Osteoblast (primary cell): Measurements from ENCODE around the gene FAM107A. TPM values are rescaled to one million over a fixed set of nuclear protein-coding genes. Genes with fewer than 3 reads are reported as not detected.

Source experiments
- DNase-seq: peaks from one replicate; pipeline ENCODE4 v3.0.0; 2011; ENCODE audit warnings: low spot score, mixed read lengths; ENCODE audit not compliant: insufficient read length; ENCODE audit errors: missing footprints
- H2AFZ ChIP-seq: 2 replicates; pipeline ENCODE4 v1.6.0; 2011; ENCODE audit warnings: mild to moderate bottlenecking, low read length
- H3K27ac ChIP-seq: 2 replicates; pipeline ENCODE4 v1.5.1; 2011; ENCODE audit warnings: mild to moderate bottlenecking, low read depth, low read length, moderate library complexity
- H3K27me3 ChIP-seq: 2 replicates; pipeline ENCODE4 v1.6.0; 2012; ENCODE audit warnings: mild to moderate bottlenecking, control low read depth, inconsistent platforms, low read length, moderate library complexity; ENCODE audit not compliant: insufficient read depth
- H3K36me3 ChIP-seq: 2 replicates; pipeline ENCODE4 v1.5.1; 2011; ENCODE audit warnings: mild to moderate bottlenecking, low read length, control low read depth, moderate library complexity; ENCODE audit not compliant: insufficient read depth
- H3K4me1 ChIP-seq: 2 replicates; pipeline ENCODE4 v1.5.1; 2011; ENCODE audit warnings: mild to moderate bottlenecking, low read length, control low read depth, moderate library complexity; ENCODE audit not compliant: insufficient read depth
- H3K4me2 ChIP-seq: 2 replicates; pipeline ENCODE4 v1.6.0; 2011; ENCODE audit warnings: mild to moderate bottlenecking, low read length; ENCODE audit not compliant: insufficient read depth
- H3K4me3 ChIP-seq: fragments of 200-600 bp; sonication (generic); 3 replicates; pipeline ENCODE4 v1.5.1; 2012; ENCODE audit warnings: mild to moderate bottlenecking, low read length, inconsistent platforms; ENCODE audit not compliant: insufficient read depth
- H3K79me2 ChIP-seq: 2 replicates; pipeline ENCODE4 v1.6.0; 2012; ENCODE audit warnings: mild to moderate bottlenecking, low read length, control low read depth, inconsistent platforms; ENCODE audit not compliant: insufficient read depth
- H3K9me3 ChIP-seq: 2 replicates; pipeline ENCODE4 v1.5.1; 2011; ENCODE audit warnings: low read depth, low read length, control low read depth
- H4K20me1 ChIP-seq: 2 replicates; pipeline ENCODE4 v1.6.0; 2012; ENCODE audit warnings: mild to moderate bottlenecking, low read length, control low read depth; ENCODE audit not compliant: insufficient read depth
- total RNA-seq: library from RNA; depleted of rRNA; stranded (reverse); fragments of >200 nt; gene quantifications from 2 replicates; pipeline ENCODE4 v1.2.3, GENCODE V29; 2012
- TF ChIP-seq, protein P1 (sequence below): IDR thresholded peaks from 2 replicates; pipeline ENCODE4 v1.5.1; 2011; ENCODE audit warnings: mild to moderate bottlenecking, low read depth, low read length, moderate library complexity; ENCODE audit errors: extremely low read depth

FAM107A gene
- total RNA-seq, 1 donor, result not detected

DNA sequence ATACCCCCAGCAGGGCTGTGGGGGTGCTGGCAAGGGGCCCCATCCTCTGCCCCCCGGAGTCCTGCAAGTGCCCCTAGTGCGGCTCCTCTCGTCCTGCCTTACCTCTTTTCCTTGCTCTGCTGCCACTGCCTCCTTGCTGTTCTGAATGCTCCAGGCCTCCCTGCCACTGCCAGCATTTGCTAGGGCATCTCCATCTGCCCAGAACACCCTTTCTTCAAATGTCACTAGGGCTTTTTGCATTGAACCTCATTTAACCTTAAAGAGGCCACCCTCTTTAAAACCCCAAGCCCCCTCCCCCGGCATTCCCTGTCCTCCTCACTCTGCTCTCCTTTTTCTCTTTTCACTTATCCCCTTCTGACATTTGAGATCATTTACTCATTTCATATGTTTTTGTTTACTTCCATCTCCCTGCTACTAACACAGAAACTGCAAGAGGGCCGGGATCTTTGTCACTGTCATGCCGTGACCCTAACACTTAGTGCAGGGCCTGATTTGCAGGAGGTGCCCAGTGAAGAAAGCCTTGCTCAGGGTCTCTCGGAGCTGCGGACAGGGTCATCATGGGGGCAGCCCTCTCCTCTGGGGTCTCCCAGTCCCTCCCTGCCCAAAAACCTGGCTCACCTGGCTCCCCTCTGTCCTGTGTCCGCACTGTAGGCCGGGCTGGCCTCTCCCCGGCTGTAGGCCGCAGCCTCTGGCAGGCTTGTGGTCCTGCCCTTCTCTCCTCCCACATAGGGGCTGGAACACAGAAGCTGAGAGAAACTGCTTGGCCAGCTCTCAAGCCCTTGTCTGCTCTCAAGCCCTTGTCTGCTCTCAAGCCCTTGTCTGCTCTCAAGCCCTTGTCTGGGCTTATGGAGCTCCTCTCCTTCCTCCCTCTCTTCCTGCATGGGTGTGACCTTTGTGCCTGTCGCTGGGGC lies 40.4 kb downstream of the FAM107A start, which contains the start of gene ACOX2:
TSS of gene ACOX2 (minus strand) at position 690 of the 911 bp plus-strand sequence. CDS start 2,084 bp downstream, outside the sequence.
- no peaks in the 10 kb centered on the region for H3K36me3 ChIP-seq
- DNase-seq, result peak; percentile 92
- no peaks in the 10 kb centered on the region for H3K9me3 ChIP-seq
- H3K4me1 ChIP-seq, result peaks cover 20% of the 10 kb centered on the region
- TF ChIP-seq, protein P1, sequence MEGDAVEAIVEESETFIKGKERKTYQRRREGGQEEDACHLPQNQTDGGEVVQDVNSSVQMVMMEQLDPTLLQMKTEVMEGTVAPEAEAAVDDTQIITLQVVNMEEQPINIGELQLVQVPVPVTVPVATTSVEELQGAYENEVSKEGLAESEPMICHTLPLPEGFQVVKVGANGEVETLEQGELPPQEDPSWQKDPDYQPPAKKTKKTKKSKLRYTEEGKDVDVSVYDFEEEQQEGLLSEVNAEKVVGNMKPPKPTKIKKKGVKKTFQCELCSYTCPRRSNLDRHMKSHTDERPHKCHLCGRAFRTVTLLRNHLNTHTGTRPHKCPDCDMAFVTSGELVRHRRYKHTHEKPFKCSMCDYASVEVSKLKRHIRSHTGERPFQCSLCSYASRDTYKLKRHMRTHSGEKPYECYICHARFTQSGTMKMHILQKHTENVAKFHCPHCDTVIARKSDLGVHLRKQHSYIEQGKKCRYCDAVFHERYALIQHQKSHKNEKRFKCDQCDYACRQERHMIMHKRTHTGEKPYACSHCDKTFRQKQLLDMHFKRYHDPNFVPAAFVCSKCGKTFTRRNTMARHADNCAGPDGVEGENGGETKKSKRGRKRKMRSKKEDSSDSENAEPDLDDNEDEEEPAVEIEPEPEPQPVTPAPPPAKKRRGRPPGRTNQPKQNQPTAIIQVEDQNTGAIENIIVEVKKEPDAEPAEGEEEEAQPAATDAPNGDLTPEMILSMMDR, result no peak
- H4K20me1 ChIP-seq, result no peaks in the 10 kb centered on the region
- no peaks in the 10 kb centered on the region for H3K79me2 ChIP-seq
- H3K27ac ChIP-seq, result peak within 1 kb of the TSS; percentile 60
- peak within 1 kb of the TSS; percentile 97 for H2AFZ ChIP-seq
- peak within 1 kb of the TSS; percentile 87 for H3K4me2 ChIP-seq
- no peaks in the 10 kb centered on the region for H3K27me3 ChIP-seq
- peak within 1 kb of the TSS; percentile 68 for H3K4me3 ChIP-seq

DNA sequence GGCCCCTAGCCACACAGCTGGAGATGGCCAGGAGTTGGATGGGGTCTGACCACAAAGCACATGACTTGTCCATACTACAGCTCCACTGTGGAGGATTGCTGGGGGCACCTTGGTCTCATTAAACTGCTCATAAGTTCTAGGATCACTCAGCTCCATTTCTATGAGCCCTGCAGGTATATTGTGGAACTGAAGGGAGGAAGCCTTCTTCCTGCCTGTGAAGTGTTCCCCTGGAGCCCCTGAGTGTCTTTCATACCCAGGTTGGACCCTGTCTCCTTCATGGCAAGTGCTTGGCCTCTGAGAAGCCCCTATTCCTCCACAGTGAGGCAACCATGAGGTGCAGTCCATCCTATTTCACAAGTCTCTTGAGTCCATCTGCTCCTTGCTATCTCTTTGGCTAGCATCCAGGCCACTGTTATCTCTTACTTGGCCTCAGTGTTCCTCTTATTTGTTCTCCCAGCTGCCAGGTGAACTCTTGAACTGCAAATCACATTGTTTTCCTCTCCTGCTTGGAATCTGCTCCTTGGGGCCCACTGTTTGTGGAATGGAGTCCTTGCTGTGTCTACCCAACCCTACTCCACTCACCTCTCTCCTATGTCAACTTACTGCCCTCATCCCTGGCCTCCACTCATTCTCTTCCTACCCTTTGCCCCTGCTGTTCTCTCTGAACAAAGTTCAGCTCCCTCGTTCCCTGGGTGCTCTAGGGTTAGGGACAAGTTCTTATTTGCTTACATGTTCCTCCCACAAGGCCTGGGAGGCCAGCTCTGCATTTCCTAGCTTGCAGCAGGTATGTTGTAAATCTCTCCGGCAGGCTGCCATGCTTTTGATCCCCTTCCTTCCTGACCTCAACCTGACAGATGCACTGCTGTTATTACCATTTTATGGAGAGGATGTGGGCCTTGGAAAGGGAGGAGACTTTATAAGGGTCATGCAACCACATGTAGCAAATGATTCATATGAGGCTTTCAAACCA lies 41.4 kb downstream of the FAM107A start:
- Histone ChIP-seq H3K36me3 (peaks cover 2% of the 10 kb centered on the region), H3K4me1 (peaks cover 20% of the 10 kb centered on the region), H3K4me3 (peak overlapping the region; percentile 19), H3K79me2 (no peaks in the 10 kb centered on the region), H3K9me3 (no peaks in the 10 kb centered on the region), H3K27me3 (no peaks in the 10 kb centered on the region), H3K27ac (peak overlapping the region; percentile 60), H2AFZ (peak overlapping the region; percentile 97), H4K20me1 (no peaks in the 10 kb centered on the region), H3K4me2 (peak overlapping the region; percentile 87)
- DNase-seq, result peak; percentile 41
- TF ChIP-seq, protein P1, result no peak

DNA sequence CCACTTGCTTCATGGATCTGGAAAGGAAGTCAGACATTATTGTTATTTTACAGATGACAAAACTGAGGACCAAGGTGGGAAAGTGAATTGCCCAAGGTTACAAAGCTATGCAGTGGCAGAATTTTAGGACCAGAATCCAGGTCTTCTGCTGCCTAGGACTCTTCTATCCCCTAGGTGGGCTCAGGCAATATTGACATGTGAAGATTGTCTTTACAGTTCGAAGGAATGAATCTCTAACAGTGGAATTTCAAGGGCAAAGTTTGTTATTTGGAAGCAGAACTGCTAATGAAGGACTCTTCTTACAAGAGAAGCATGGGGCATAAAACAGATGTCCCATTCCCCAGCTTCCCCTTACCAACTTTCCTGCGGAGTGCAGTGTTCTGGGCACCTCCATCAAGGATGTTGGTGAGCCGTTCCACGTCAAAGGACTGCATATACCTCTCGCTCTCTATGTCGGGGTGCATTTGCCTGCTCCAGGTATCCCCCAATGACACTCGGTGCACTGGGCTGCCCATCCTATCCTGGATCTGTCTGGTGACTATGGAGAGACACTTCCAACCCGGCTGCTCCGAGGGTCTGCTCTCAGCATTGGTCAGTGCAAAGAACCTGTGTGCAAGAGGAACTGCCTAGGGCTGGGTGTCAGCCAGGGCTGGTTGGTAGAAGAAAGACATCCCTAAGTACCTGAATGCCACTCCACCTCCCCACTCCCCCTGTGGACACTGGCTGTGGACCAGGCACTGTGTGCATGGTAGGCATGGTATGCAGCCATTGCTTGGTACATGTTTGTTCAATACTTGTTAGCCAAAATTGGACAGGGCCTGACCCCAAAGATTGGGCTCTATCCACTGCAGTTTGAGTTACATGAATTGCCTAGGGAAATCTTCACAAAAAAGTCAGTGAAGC lies 42.3 kb downstream of the FAM107A start:
- no peak overlapping the region for H3K4me2 ChIP-seq
- H4K20me1 ChIP-seq, result no peaks in the 10 kb centered on the region
- no peaks in the 10 kb centered on the region for H3K9me3 ChIP-seq
- peak; percentile 68 for DNase-seq
- no peaks in the 10 kb centered on the region for H3K79me2 ChIP-seq
- peaks cover 2% of the 10 kb centered on the region for H3K36me3 ChIP-seq
- H3K4me3 ChIP-seq, result no peak overlapping the region
- no peaks in the 10 kb centered on the region for H3K27me3 ChIP-seq
- H3K27ac ChIP-seq, result no peak overlapping the region
- no peak overlapping the region for H2AFZ ChIP-seq
- TF ChIP-seq, protein P1, result no peak
- peaks cover 20% of the 10 kb centered on the region for H3K4me1 ChIP-seq
